HG03095 (cell line): ENCODE data around the gene ANKIB1.
A peak's percentile ranks its signal among the peaks of the same experiment; 100 is the strongest.

Experiments used
- ATAC-seq: cut with Tn5 transposase; IDR thresholded peaks from one replicate; pipeline ENCODE4 v1.9.1; 2021; ENCODE audit warnings: moderate library complexity; ENCODE audit not compliant: unreplicated experiment

The ANKIB1 gene

GRCh38 chr7:92260248-92260781, 14.5 kb downstream of the ANKIB1 start:
- ATAC-seq = no peak

DNA sequence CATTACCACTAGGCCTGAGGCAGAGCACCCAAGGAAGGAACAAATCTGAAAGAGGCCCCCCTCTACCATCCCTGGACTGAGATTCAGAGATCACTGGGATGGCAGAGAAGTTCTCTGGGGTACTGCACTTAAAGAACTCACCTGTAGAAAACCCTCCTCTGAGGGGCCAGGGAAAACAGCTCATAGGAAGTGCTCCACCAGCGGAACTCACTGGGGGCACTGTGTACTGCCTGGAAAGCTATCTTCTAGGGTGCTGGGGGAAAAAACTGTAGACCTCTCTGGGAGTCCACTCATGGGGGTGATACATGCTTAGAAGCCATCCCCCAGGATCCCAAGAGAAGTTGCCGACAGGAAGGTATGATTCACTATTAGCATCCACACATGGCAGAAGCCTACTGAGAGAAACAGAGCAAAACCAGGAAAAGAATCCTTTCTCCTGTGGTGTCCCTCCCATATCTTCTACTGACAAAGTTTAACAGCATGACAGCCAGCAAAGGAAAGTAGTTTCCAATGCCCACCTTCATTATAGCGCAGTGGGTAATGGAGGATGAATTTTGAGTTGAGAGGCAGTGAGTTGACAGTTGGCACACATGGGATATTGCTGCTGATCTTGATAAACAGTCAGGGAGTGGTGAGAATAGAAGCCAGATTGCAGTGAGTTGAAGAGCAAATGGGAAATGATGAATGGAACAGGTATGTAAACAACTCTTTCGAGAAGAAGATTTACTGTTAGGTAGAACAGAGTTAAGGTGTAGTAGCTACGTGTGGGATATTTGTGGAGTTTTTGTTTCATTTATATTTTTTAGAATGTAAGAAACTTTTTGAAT, 20.9 kb downstream of the ANKIB1 start:
- ATAC-seq = no peak

- ATAC-seq = no peak
These were observed 23.1 kb downstream of the ANKIB1 start for GRCh38 chr7:92268921-92269320.

DNA sequence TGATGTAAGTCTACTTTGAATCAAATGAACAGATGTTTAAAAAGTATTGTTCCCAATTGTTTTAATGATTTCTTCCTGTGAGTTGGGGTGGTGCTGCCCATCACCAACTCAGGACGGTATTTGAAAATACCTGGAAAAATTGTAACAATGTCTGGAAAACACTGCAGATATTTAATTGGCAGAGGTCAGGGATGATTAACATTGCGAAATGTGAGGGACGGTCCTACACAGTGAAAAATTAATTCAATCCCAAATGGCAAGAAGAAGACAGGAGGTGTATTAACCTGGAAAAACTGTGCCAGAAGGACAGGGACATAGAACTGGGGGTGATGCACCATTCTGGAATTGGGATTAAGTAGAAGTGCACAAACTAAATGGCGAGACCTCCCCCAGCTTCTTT, 29.6 kb downstream of the ANKIB1 start:
- no peak for ATAC-seq

- peak; percentile 83 for ATAC-seq
These were observed 30.7 kb downstream of the ANKIB1 start for GRCh38 chr7:92276460-92276864.

GRCh38 chr7:92279396-92280031, 33.7 kb downstream of the ANKIB1 start:
- ATAC-seq = no peak

DNA sequence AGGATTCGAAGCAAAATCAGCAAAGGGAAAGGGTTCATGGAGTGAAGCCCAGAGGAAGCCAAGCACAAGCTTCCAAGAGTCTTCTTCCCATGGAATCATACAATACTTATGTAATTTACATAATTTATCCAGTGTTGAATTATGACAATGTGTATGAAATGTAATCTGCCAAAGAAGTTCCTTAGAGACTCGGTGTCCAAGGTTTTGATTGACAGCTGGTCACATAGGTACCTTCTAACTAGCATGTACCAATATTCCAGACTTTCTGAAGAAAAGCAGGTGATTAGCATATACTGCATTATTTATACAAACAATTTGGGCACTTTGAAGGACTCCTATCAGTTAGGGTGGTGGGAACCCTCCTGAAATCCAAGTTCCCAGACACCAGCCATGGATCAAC, 35.3 kb downstream of the ANKIB1 start:
- no peak for ATAC-seq

DNA sequence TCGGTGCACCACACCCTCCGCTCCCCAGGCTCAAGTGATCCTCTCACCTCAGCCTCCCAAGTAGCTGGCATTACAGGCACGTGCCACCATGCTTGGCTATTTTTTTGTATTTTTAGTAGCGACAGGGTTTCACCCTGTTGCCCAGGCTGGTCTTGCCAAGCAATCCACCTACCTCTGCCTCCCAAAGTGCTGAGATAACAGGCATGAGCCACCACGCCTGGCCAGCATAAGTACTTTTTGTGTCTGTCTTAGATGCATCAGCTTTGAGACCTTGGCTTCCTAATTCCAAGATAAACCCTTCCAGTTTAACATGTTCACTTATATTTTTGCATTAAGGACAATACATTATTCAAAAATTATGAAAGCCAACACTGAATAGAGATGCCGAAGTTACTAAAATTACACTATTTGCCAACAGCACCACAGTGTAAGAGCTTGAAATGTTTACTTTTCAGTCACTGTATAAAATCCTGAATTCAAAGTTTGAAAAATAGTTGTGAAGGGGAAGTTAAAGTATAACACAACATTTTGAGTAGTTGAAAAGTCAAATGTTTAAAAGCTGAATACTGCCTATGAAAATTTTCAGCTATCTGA, 36.5 kb downstream of the ANKIB1 start:
- no peak for ATAC-seq

GRCh38 chr7:92282930-92283329, 37.2 kb downstream of the ANKIB1 start:
- ATAC-seq = no peak

DNA sequence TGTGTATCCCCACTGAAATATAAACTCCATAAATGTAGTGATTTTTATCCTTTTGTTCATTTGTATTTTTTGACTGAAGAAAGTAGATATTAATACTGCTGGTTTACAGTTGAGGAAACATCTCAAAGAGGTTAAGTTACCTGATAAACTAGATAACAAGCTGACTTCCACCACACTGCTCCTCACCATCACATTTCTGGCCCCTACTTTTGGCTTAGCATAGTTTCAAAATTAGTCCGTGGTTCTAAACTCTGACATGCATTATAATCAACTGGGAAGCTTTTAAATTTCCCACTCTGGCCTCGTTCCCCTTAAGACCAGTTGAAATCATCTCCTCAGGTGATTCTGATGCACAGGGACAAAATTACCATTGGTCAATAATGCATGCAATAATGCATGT, 43.5 kb downstream of the ANKIB1 start:
- ATAC-seq = no peak

DNA sequence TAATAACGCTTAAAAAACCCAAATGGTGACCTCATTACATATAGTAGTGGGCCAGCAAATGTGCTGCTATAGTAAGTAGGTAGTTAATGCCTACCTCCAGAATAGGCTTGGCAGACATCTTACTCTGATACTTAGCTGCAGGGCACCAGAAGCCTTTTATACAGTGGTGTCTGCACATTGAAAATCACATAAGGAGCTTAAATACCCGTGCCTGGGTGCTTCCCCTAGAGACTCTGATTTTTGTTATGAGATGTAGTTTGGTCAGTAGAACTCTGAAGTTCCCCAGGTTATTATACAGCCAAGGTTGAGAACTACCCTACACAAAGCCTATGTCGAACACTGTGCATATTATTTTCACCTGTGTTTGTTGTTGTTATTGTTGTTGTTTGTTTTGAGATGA, 47.2 kb downstream of the ANKIB1 start:
- peak; percentile 51 for ATAC-seq

- no peak for ATAC-seq
These were observed 48.3 kb downstream of the ANKIB1 start for GRCh38 chr7:92293896-92294590.

- no peak for ATAC-seq
These were observed 49.6 kb downstream of the ANKIB1 start for GRCh38 chr7:92295391-92295790.

GRCh38 chr7:92296235-92296634, 50.5 kb downstream of the ANKIB1 start:
- no peak for ATAC-seq

DNA sequence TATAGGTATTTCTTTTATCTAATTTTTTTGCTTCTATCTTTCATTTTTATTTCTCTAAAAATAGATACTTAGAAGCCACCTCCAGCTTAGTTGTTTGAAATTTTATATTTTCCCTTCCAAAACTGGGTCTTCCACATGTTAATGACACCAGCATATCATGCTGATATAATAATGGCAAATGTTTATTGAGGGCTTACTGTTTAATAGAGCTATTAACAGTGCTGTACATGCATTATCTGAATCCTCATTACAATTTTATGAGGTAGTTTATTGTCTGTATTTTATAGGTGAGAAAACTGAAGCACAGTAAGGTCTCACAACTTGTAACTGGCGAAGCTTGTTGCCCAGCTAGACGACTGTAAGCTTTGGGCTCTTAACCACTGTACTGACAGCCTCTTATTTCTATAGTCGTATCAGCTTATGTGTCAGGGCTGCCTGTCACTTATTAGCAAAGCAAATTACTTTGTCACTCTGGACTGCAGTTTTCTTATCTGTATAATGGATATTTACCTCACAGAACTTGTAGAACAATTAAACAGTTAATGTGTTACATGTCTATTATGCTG, 51.2 kb downstream of the ANKIB1 start:
- ATAC-seq = no peak

DNA sequence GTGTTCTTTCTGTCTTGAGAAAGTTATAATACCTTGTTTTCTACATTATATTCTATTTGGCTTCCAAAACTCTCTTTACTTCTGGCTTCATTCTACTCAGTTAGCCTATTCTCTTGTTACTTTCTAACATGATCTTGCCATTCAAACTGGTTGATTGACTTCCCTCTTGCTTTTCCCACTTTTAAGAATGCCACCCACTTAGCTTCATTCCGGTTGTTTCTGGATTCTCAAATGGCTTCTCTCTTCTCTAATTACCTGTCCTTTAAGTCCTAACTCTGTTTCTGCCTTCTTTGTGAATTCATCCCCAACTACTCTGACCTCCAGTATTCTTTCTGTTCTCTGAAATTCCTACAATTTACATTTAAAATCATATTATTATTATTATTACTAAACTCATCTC, 52.0 kb downstream of the ANKIB1 start:
- ATAC-seq = no peak

GRCh38 chr7:92303761-92304160, 58.0 kb downstream of the ANKIB1 start:
- no peak for ATAC-seq

DNA sequence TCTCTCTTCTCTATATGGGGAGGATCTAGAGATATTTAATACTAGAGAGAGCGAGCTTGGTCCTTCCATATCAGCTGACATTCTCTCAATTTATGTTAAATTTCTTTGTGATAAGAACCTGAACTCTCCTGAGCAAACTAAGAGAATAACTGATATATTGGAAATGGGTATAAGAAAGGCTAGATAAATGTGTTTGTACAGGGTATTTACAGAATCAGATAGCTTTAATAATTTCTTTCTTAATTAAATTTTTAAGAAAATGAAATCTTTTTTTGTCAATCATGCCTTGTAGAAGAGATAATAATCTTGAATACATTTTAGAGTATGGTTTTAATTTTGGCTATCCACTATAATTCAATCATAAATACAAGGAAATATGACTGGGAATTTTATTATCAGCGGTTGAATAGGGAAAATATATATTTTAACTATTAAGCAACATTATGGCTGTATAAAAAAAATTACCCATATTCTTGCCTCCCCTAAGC, 58.7 kb downstream of the ANKIB1 start:
- ATAC-seq = no peak

GRCh38 chr7:92306153-92306552, 60.4 kb downstream of the ANKIB1 start:
- no peak for ATAC-seq

DNA sequence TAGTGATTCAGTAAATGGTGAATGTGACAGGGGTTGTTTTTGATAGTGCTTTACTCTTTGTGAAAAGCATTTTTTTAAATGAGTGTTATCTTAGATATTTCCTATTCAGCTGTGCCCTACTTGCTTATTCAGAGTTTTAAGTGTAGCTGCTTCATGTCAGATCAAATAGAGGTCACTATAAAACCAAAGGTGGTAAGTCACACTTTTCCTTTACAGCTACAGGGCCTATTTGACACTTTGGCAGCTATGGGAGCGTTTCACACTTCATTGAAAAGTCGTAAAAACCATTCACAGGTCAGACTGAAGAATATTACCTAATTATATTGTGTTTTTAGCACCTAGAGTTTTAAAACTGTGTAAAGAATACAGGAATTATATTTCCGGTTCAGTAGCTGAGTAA, 67.3 kb downstream of the ANKIB1 start:
- no peak for ATAC-seq

DNA sequence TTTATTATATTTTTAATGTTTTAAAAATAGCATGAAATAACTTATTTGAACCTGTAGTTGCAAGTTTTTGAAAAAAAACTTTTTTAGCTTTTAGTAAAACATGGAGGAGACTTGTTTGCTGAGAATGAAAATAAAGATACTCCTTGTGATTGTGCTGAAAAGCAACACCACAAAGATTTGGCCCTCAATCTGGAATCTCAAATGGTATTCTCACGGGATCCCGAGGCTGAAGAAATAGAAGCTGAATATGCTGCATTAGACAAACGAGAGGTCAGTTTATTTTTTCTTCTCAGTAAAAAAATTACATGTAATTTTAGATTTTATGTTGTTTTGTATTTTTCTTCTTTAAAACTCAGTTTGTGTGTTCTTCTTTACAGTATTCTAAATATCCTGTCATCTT, 73.5 kb downstream of the ANKIB1 start:
- ATAC-seq = no peak
